Measurements from ENCODE around the gene ARID4B. TPM values are rescaled to one million over a fixed set of nuclear protein-coding genes. Genes with fewer than 3 reads are reported as not detected.
A peak's percentile ranks its signal among the peaks of the same experiment; 100 is the strongest.

Gene ARID4B
- polyA plus RNA-seq, 12 donors, result 20.1 to 52.3 (median 24.5) TPM; not detected in 1

GRCh38 chr1:235128456-235129328 lies 199.3 kb downstream of the ARID4B start, which contains the start of gene TOMM20:
Gene TOMM20 (minus strand): TSS chr1:235128837. CDS start chr1:235128715, 122 bp downstream.
- peak; percentile 98 for DNase-seq

DNA sequence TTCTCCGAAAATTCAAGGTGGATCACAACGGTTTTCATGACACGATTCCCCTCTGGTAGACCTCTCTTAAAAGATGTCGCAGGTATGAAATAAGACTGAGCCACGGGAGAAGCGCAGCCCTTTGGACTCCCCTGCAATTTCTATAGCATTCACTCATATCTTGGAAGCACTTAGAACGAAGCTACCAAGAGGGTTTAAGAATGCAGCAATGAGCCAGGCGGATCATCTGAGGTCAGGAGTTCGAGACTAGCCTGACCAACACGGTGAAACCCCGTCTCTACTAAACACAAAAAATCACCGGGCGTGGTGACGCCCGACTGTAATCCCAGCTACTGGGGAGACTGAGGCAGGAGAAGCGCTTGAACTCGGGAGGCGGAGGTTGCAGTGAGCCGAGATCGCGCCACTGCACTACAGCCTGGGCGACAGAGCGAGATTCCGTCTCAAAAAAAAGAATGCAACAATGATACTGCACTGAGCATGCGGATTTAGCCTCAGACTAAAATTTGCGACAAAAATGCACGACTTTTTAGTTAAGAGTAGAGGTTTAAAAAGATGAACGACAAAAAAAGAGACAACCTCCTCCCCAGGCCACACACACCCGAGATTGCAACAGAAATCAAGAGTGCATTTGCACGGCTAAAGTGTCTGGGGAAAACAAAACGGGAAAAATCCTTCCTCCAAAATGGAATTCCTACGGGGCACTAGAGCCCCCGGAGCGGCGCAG lies 200.1 kb downstream of the ARID4B start:
- DNase-seq, result no peak

- DNase-seq, result no peak
Measured at GRCh38 chr1:235127203-235127602, 200.8 kb downstream of the ARID4B start.

- DNase-seq, result no peak
Measured at GRCh38 chr1:235124665-235125064, 203.3 kb downstream of the ARID4B start.

DNA sequence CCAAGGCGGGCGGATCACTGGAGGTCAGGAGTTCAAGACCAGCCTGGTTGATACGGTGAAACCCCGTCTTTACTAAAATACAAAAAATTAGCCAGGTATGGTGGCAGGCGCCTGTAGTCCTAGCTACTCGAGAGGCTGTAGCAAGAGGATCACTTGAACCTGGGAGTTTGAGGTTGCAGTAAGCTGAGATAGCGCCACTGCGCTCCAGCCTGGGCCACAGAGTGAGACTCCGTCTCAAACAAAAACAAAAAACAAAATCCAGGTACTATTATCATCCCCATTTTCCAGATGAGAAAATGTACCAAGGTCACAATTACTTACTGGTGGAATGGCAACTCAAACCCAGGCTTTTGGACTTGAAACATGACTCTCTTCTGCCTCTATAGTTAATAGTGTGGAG lies 203.9 kb downstream of the ARID4B start:
- DNase-seq, result no peak

DNA sequence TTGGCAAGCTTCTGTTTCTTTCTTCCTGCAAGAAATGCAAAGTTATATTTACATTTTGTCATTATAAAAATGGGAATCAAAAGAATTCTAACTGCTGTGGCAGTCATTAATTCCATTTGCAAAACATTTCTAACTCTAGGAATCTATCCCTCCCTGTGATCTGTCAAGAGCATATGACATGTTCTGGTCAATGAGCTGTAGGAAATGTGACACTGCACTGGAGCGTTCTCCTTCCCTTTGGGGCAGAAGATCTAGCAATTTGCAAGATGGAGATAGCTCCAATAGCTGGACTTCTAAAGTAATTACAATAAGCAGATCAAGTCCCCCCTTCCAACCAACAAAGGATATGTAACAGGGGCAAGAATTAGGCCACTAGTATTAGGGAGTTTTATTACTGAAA lies 205.6 kb downstream of the ARID4B start:
- DNase-seq, result no peak

Other genes starting within 250 kb of the ARID4B start
- gene TOMM20, start 199.3 kb downstream of the ARID4B start, polyA plus RNA-seq (ENCODE audit: insufficient read length in 12 of 12), result 100 to 1,000 TPM in 10 of 12 donors, 10 to 100 TPM in 1, not detected in 1; 92.5 to 197 (median 169) TPM
- gene RBM34, start 166.9 kb downstream of the ARID4B start, polyA plus RNA-seq (ENCODE audit: insufficient read length in 12 of 12), result 100 to 1,000 TPM in 1 of 12 donors, 10 to 100 TPM in 10, not detected in 1; 58.8 to 186 (median 63.8) TPM
- gene GGPS1, start 391 bp upstream of the ARID4B start, polyA plus RNA-seq (ENCODE audit: insufficient read length in 12 of 12), result 10 to 100 TPM in 11 of 12 donors, not detected in 1; 35.0 to 47.3 (median 41.1) TPM
- gene TBCE, start 39.2 kb upstream of the ARID4B start, polyA plus RNA-seq (ENCODE audit: insufficient read length in 12 of 12), result 10 to 100 TPM in 11 of 12 donors, not detected in 1; 32.2 to 64.2 (median 56.0) TPM
- 10 to 100 TPM in 11 of 12 donors, not detected in 1; 16.5 to 32.8 (median 24.9) TPM for gene B3GALNT2, start 176.3 kb upstream of the ARID4B start, polyA plus RNA-seq (ENCODE audit: insufficient read length in 12 of 12)